Smooth muscle cell (in vitro differentiated cells): ENCODE measurements around the gene ANXA6. TPM values are rescaled to one million over a fixed set of nuclear protein-coding genes. Genes with fewer than 3 reads are reported as not detected.

Experiments used
- DNase-seq: peaks from one replicate; lab custom pipeline; 2025; ENCODE audit not compliant: unreplicated experiment; lab: John Stamatoyannopoulos, UW
- H2AFZ ChIP-seq: fragments of 200-600 bp; sonication (generic); 2 replicates; pipeline ENCODE4 v1.6.0; 2016; ENCODE audit warnings: antibody characterized with exemption, low read depth, mild to moderate bottlenecking
- H3F3A ChIP-seq: fragments of 200-600 bp; sonication (generic); 2 replicates; pipeline ENCODE4 v1.6.0; 2017; ENCODE audit warnings: antibody characterized with exemption, low read depth
- H3K27ac ChIP-seq: fragments of 200-600 bp; sonication (generic); 2 replicates; pipeline ENCODE4 v1.5.1; 2016; ENCODE audit warnings: low read depth, mild to moderate bottlenecking
- H3K27me3 ChIP-seq: fragments of 200-600 bp; sonication (generic); 2 replicates; pipeline ENCODE4 v1.6.1; 2016; ENCODE audit warnings: low read depth, mild to moderate bottlenecking
- H3K36me3 ChIP-seq: fragments of 200-600 bp; sonication (generic); 2 replicates; pipeline ENCODE4 v1.5.1; 2016; ENCODE audit warnings: low read depth
- H3K4me1 ChIP-seq: fragments of 200-600 bp; sonication (generic); 2 replicates; pipeline ENCODE4 v1.5.1; 2016; ENCODE audit warnings: low read depth
- H3K4me2 ChIP-seq: fragments of 200-600 bp; sonication (generic); 2 replicates; pipeline ENCODE4 v1.6.0; 2016; ENCODE audit warnings: mild to moderate bottlenecking
- H3K4me3 ChIP-seq: fragments of 200-600 bp; sonication (generic); 2 replicates; pipeline ENCODE4 v1.5.1; 2016; ENCODE audit warnings: mild to moderate bottlenecking
- H3K79me2 ChIP-seq: fragments of 200-600 bp; sonication (generic); 2 replicates; pipeline ENCODE4 v1.6.0; 2016; ENCODE audit warnings: low read depth, mild to moderate bottlenecking
- H3K9ac ChIP-seq: fragments of 200-600 bp; sonication (generic); 2 replicates; pipeline ENCODE4 v1.6.0; 2016; ENCODE audit warnings: low read depth
- H3K9me3 ChIP-seq: fragments of 200-600 bp; sonication (generic); replicated peaks from 2 replicates; pipeline ENCODE4 v1.5.1; 2016; ENCODE audit warnings: low read depth
- H4K20me1 ChIP-seq: fragments of 200-600 bp; sonication (generic); 2 replicates; pipeline ENCODE4 v1.6.0; 2016; ENCODE audit warnings: low read depth
- WGBS: methylation state at CpG from one replicate; pipeline ENCODE4 v1.1.7; 2016; ENCODE audit warnings: low lambda C conversion rate; 5-methylcytosine and 5-hydroxymethylcytosine counted together
- polyA plus RNA-seq: library from polyadenylated mRNA; unstranded; fragments of >200 nt; fragmentation: Nextera tagmentation; extraction: Ambion mirVana; gene quantifications from 2 replicates; pipeline ENCODE4 v1.2.1, GENCODE V29; 2016
- total RNA-seq: library from RNA; depleted of rRNA; stranded (reverse); fragments of >200 nt; gene quantifications from 2 replicates; pipeline ENCODE4 v1.2.3, GENCODE V29; 2014
- TF ChIP-seq, protein P1 (sequence below): fragments of 200-600 bp; sonication (generic); IDR thresholded peaks from 2 replicates; pipeline ENCODE4 v1.5.1; 2017; ENCODE audit warnings: borderline replicate concordance, mild to moderate bottlenecking, antibody characterized with exemption; ENCODE audit not compliant: insufficient read depth, poor library complexity, severe bottlenecking

ANXA6 gene
- total and polyA plus RNA-seq, 2 experiments from 2014 or later, result 264 to 279 TPM

- no peaks in the 10 kb centered on the region for H3K79me2 ChIP-seq
- 51% methylated on average over 3 of the region's 5 CpGs for WGBS
- no peaks in the 10 kb centered on the region for H3K27me3 ChIP-seq
- no peaks in the 10 kb centered on the region for H3K9me3 ChIP-seq
- no peaks in the 10 kb centered on the region for H3K4me1 ChIP-seq
- H3K4me3 ChIP-seq, result no peak overlapping the region
- no peak overlapping the region for H3K9ac ChIP-seq
- H3K4me2 ChIP-seq, result no peak overlapping the region
- no peak overlapping the region for H3K27ac ChIP-seq
- H4K20me1 ChIP-seq, result no peaks in the 10 kb centered on the region
- no peak for DNase-seq
- no peaks in the 10 kb centered on the region for H3K36me3 ChIP-seq
- no peaks in the 10 kb centered on the region for H3F3A ChIP-seq
- H2AFZ ChIP-seq, result no peak overlapping the region
- TF ChIP-seq, protein P1, sequence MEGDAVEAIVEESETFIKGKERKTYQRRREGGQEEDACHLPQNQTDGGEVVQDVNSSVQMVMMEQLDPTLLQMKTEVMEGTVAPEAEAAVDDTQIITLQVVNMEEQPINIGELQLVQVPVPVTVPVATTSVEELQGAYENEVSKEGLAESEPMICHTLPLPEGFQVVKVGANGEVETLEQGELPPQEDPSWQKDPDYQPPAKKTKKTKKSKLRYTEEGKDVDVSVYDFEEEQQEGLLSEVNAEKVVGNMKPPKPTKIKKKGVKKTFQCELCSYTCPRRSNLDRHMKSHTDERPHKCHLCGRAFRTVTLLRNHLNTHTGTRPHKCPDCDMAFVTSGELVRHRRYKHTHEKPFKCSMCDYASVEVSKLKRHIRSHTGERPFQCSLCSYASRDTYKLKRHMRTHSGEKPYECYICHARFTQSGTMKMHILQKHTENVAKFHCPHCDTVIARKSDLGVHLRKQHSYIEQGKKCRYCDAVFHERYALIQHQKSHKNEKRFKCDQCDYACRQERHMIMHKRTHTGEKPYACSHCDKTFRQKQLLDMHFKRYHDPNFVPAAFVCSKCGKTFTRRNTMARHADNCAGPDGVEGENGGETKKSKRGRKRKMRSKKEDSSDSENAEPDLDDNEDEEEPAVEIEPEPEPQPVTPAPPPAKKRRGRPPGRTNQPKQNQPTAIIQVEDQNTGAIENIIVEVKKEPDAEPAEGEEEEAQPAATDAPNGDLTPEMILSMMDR, result no peak
These were observed 28.5 kb upstream of the ANXA6 start for GRCh38 chr5:151186052-151186451.

DNA sequence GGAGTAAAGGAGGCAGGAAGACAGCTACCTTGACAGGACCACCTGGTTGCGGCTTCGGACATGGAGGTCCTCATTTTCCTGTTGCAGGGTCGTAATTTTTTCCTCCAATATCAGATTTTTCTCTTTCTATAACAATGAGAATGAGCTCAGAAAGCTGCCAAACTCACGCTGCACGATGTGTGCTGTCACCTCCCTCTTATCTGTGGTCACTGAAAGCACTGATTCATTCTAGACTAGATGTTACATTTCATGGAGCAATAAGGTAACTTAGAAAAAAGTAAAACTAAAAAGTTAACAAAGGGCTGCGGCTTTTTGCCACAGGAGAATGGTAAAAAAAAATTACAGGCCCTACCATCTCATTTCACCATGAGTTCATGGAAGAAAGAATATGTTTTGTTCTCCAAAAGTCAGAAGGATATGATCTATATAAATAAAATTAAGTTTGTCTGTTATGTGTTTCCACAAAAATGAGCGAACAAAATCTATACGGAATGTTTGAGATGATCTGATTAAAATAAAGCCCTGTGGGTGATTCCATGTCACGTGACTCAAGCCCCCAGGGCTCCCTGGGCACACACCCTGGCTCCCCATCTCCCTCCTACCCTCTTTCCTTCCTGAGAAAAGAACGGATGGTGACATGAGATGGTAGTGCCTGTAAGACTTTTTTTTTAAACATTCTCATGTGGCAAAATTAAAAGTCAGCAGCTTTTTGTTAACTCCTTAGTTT lies 26.9 kb upstream of the ANXA6 start:
- TF ChIP-seq, protein P1, result no peak
- H4K20me1 ChIP-seq, result no peaks in the 10 kb centered on the region
- no peaks in the 10 kb centered on the region for H3F3A ChIP-seq
- no peaks in the 10 kb centered on the region for H3K27me3 ChIP-seq
- no peak overlapping the region for H2AFZ ChIP-seq
- no peak overlapping the region for H3K4me2 ChIP-seq
- no peaks in the 10 kb centered on the region for H3K36me3 ChIP-seq
- no peaks in the 10 kb centered on the region for H3K9me3 ChIP-seq
- no peak overlapping the region for H3K9ac ChIP-seq
- WGBS, result 77% methylated on average over 10 of the region's 10 CpGs
- no peaks in the 10 kb centered on the region for H3K79me2 ChIP-seq
- no peak for DNase-seq
- no peak overlapping the region for H3K4me3 ChIP-seq
- H3K4me1 ChIP-seq, result no peaks in the 10 kb centered on the region
- no peak overlapping the region for H3K27ac ChIP-seq

DNA sequence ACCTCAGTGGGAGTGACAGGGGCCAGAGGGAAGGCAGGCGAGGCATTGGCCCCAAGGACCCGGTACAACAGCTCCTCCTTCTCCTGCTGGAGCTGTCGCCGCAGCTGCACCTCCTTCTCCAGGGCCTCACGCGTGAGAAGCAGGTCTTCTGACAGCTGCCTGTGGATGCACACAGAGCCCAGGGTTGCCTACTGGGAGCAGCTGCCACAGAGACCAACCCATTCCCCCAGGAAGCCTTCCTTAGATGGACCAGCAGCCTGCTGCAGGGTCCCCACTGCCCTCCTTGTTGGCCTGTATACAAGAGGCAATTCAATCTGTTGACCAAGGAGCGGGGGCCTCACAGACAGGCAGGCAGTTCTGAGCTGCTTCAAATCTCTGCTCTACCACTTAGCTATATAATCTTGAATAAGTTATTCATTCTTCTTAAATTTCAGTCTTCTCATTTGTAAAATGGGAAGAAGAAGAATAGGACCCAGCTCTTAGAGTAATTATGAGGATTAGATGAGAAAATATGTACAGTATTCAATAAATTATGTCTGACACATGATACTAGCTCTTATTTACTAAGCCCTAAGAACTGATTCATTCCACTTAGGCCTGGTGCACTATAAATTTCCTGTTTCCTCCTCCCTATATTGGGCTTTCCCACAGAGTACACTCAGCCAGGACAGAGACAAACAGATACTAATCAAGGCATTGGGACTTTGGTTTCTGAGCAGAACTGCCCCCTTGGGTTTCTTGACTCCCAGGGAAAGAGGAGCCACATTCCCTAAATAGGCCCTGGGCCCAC lies 26.1 kb upstream of the ANXA6 start:
- no peak for DNase-seq
- Histone ChIP-seq H3K79me2 (no peaks in the 10 kb centered on the region), H3K27me3 (no peaks in the 10 kb centered on the region), H3K4me2 (no peak overlapping the region), H3K4me1 (no peaks in the 10 kb centered on the region), H3K9me3 (no peaks in the 10 kb centered on the region), H3F3A (no peaks in the 10 kb centered on the region), H3K9ac (no peak overlapping the region), H4K20me1 (no peaks in the 10 kb centered on the region), H3K27ac (no peak overlapping the region), H2AFZ (no peak overlapping the region), H3K36me3 (no peaks in the 10 kb centered on the region), H3K4me3 (no peak overlapping the region)
- TF ChIP-seq, protein P1, result no peak
- WGBS, result 91% methylated on average over 7 of the region's 7 CpGs

GRCh38 chr5:151182976-151183375 lies 25.4 kb upstream of the ANXA6 start:
- Histone ChIP-seq H4K20me1 (no peaks in the 10 kb centered on the region), H3K9ac (no peak overlapping the region), H3F3A (no peaks in the 10 kb centered on the region), H2AFZ (no peak overlapping the region), H3K4me2 (no peak overlapping the region), H3K4me1 (no peaks in the 10 kb centered on the region), H3K9me3 (no peaks in the 10 kb centered on the region), H3K27me3 (no peaks in the 10 kb centered on the region), H3K36me3 (no peaks in the 10 kb centered on the region), H3K27ac (no peak overlapping the region), H3K79me2 (no peaks in the 10 kb centered on the region), H3K4me3 (no peak overlapping the region)
- TF ChIP-seq, protein P1, result no peak
- WGBS, result 94% methylated on average over 8 of the region's 8 CpGs
- no peak for DNase-seq
